HUES64 (cell line): ENCODE measurements around the gene CFAP43. TPM values are rescaled to one million over a fixed set of nuclear protein-coding genes. Genes with fewer than 3 reads are reported as not detected.

Experiments
- H3K27ac ChIP-seq: 2 replicates; pipeline ENCODE4 v1.7.0; 2013; ENCODE audit warnings: low read depth, low read length, inconsistent platforms
- H3K27me3 ChIP-seq: 2 replicates; pipeline ENCODE4 v1.6.1; 2013; ENCODE audit warnings: mild to moderate bottlenecking, low read length; ENCODE audit not compliant: insufficient read depth
- H3K36me3 ChIP-seq: 2 replicates; pipeline ENCODE4 v1.6.1; 2013; ENCODE audit warnings: mild to moderate bottlenecking, low read length; ENCODE audit not compliant: insufficient read depth
- H3K4me1 ChIP-seq: 2 replicates; pipeline ENCODE4 v1.6.1; 2013; ENCODE audit warnings: mild to moderate bottlenecking, low read length, moderate library complexity; ENCODE audit not compliant: insufficient read depth
- H3K4me3 ChIP-seq: 2 replicates; pipeline ENCODE4 v1.5.1; 2013; ENCODE audit warnings: mild to moderate bottlenecking, low read length, moderate library complexity
- H3K9ac ChIP-seq: 2 replicates; pipeline ENCODE4 v1.6.1; 2013; ENCODE audit warnings: mild to moderate bottlenecking, low read depth, low read length
- H3K9me3 ChIP-seq: 2 replicates; pipeline ENCODE4 v1.6.1; 2013; ENCODE audit warnings: low read depth, low read length; ENCODE audit not compliant: insufficient read depth
- WGBS: fragments of 150-250, 120-280 bp; methylation state at CpG from one replicate; pipeline ENCODE4 v1.1.7; 2013; ENCODE audit warnings: missing lambda C conversion rate; 5-methylcytosine and 5-hydroxymethylcytosine counted together
- polyA plus RNA-seq, 2 experiments: library from polyadenylated mRNA; stranded (reverse); fragments of 50-300 nt; gene quantifications; one replicate each; pipeline ENCODE4 v1.2.3, GENCODE V29; 2013

CFAP43 gene
- 0.35 TPM for polyA plus RNA-seq (2013, experiment 1 of 2)
- 0.44 TPM for polyA plus RNA-seq (2013, experiment 2 of 2)

- Histone ChIP-seq H3K4me3 (peak within 1 kb of the TSS; percentile 79), H3K27ac (no peak within 1 kb of the TSS), H3K36me3 (no peaks in the 10 kb centered on the region), H3K27me3 (peaks cover 6% of the 10 kb centered on the region), H3K4me1 (peaks cover 6% of the 10 kb centered on the region; the same call in 1 of the 2 replicates), H3K9me3 (peaks cover 14% of the 10 kb centered on the region), H3K9ac (peak within 1 kb of the TSS; percentile 80)
- WGBS = under 1% methylated on average over 60 of the region's 60 CpGs
These were observed at the start of gene CFAP43 for GRCh38 chr10:104231784-104232612. Gene CFAP43, minus strand, starts transcription at chr10:104232364. Its CDS starts 118 bp downstream, at chr10:104232246.

- H3K4me1 ChIP-seq = no peaks in the 10 kb centered on the region
- WGBS = 85% methylated on average over 3 of the region's 3 CpGs
These were observed 49.5 kb upstream of the CFAP43 start for GRCh38 chr10:104281694-104282093.

GRCh38 chr10:104279550-104280259, 47.5 kb upstream of the CFAP43 start:
- Histone ChIP-seq H3K9me3 (no peaks in the 10 kb centered on the region), H3K36me3 (no peaks in the 10 kb centered on the region; the same call in 1 of the 2 replicates), H3K27me3 (0 out of 2 replicates have a peak, but pooled peaks cover 9% of the 10 kb centered on the region), H3K4me3 (no peak overlapping the region), H3K27ac (no peak overlapping the region), H3K9ac (no peak overlapping the region), H3K4me1 (no peaks in the 10 kb centered on the region; the same call in 1 of the 2 replicates)
- 97% methylated on average over 3 of the region's 3 CpGs for WGBS

More at GRCh38 chr10:104281694-104282093, 49.5 kb upstream of the CFAP43 start:
- Histone ChIP-seq H3K4me3 (no peak overlapping the region), H3K9ac (no peak overlapping the region), H3K27ac (no peak overlapping the region), H3K9me3 (no peaks in the 10 kb centered on the region), H3K27me3 (no peaks in the 10 kb centered on the region), H3K36me3 (no peaks in the 10 kb centered on the region; the same call in 1 of the 2 replicates)

GRCh38 chr10:104277785-104278184, 45.6 kb upstream of the CFAP43 start:
- H3K27me3 ChIP-seq = peaks cover 12% of the 10 kb centered on the region; the same call in 1 of the 2 replicates
- no peak overlapping the region for H3K4me3 ChIP-seq
- H3K27ac ChIP-seq = no peak overlapping the region
- H3K9me3 ChIP-seq = no peaks in the 10 kb centered on the region
- H3K4me1 ChIP-seq = peaks cover 6% of the 10 kb centered on the region; the same call in 1 of the 2 replicates
- no peaks in the 10 kb centered on the region; the same call in 1 of the 2 replicates for H3K36me3 ChIP-seq
- WGBS = 100% methylated on average over 1 of the region's 2 CpGs
- H3K9ac ChIP-seq = no peak overlapping the region

- 90% methylated on average over 1 of the region's 1 CpG for WGBS
- H3K9ac ChIP-seq = no peak overlapping the region
- no peaks in the 10 kb centered on the region for H3K9me3 ChIP-seq
- H3K27me3 ChIP-seq = peaks cover 12% of the 10 kb centered on the region; the same call in 1 of the 2 replicates
- no peak overlapping the region for H3K4me3 ChIP-seq
- peaks cover 6% of the 10 kb centered on the region; the same call in 1 of the 2 replicates for H3K4me1 ChIP-seq
- no peak overlapping the region for H3K27ac ChIP-seq
- H3K36me3 ChIP-seq = no peaks in the 10 kb centered on the region
These were observed 44.0 kb upstream of the CFAP43 start for GRCh38 chr10:104276192-104276591.

- H3K9ac ChIP-seq = peak overlapping the region; percentile 68
- no peaks in the 10 kb centered on the region for H3K9me3 ChIP-seq
- no peak overlapping the region for H3K27ac ChIP-seq
- peaks cover 6% of the 10 kb centered on the region; the same call in 1 of the 2 replicates for H3K4me1 ChIP-seq
- WGBS = 47% methylated on average over 42 of the region's 42 CpGs
- no peaks in the 10 kb centered on the region for H3K36me3 ChIP-seq
- H3K27me3 ChIP-seq = peaks cover 12% of the 10 kb centered on the region; the same call in 1 of the 2 replicates
- H3K4me3 ChIP-seq = peak overlapping the region; percentile 58
These were observed 42.9 kb upstream of the CFAP43 start for GRCh38 chr10:104274762-104275721.

- Histone ChIP-seq H3K9me3 (no peaks in the 10 kb centered on the region), H3K36me3 (no peaks in the 10 kb centered on the region), H3K4me1 (peaks cover 6% of the 10 kb centered on the region; the same call in 1 of the 2 replicates), H3K27ac (no peak overlapping the region), H3K4me3 (0 out of 2 replicates have a peak overlapping the region, but pooled peaks have one; percentile 58), H3K27me3 (peaks cover 12% of the 10 kb centered on the region; the same call in 1 of the 2 replicates), H3K9ac (no peak overlapping the region)
- 92% methylated on average over 4 of the region's 4 CpGs for WGBS
These were observed 41.9 kb upstream of the CFAP43 start for GRCh38 chr10:104273899-104274575.

GRCh38 chr10:104273286-104273685, 41.1 kb upstream of the CFAP43 start:
- Histone ChIP-seq H3K27me3 (peaks cover 12% of the 10 kb centered on the region; the same call in 1 of the 2 replicates), H3K9ac (no peak overlapping the region), H3K4me3 (no peak overlapping the region), H3K36me3 (no peaks in the 10 kb centered on the region), H3K9me3 (no peaks in the 10 kb centered on the region), H3K4me1 (peaks cover 6% of the 10 kb centered on the region; the same call in 1 of the 2 replicates), H3K27ac (no peak overlapping the region)
- 100% methylated on average over 1 of the region's 1 CpG for WGBS

GRCh38 chr10:104268713-104269645, 36.8 kb upstream of the CFAP43 start, which contains the start of gene GSTO2:
Gene GSTO2, plus strand, starts transcription at chr10:104269184. Its CDS starts 5,732 bp downstream, at chr10:104274916.
- H3K4me3 ChIP-seq = peak within 1 kb of the TSS; percentile 99
- 14% methylated on average over 59 of the region's 59 CpGs for WGBS
- peak within 1 kb of the TSS; percentile 98 for H3K9ac ChIP-seq
- peaks cover 38% of the 10 kb centered on the region for H3K36me3 ChIP-seq
- peak within 1 kb of the TSS; percentile 92 for H3K27ac ChIP-seq
- no peaks in the 10 kb centered on the region for H3K27me3 ChIP-seq
- H3K4me1 ChIP-seq = no peaks in the 10 kb centered on the region
- no peaks in the 10 kb centered on the region for H3K9me3 ChIP-seq
